Measurements from ENCODE around the gene ZNF407. TPM values are rescaled to one million over a fixed set of nuclear protein-coding genes. Genes with fewer than 3 reads are reported as not detected.

Gene ZNF407
- total and polyA plus RNA-seq, 10 donors: 2.0 to 41.0 (median 26.3) TPM

GRCh38 chr18:74818516-74819175 is 221.0 kb downstream of the ZNF407 start:
- TF ChIP-seq, protein P1, sequence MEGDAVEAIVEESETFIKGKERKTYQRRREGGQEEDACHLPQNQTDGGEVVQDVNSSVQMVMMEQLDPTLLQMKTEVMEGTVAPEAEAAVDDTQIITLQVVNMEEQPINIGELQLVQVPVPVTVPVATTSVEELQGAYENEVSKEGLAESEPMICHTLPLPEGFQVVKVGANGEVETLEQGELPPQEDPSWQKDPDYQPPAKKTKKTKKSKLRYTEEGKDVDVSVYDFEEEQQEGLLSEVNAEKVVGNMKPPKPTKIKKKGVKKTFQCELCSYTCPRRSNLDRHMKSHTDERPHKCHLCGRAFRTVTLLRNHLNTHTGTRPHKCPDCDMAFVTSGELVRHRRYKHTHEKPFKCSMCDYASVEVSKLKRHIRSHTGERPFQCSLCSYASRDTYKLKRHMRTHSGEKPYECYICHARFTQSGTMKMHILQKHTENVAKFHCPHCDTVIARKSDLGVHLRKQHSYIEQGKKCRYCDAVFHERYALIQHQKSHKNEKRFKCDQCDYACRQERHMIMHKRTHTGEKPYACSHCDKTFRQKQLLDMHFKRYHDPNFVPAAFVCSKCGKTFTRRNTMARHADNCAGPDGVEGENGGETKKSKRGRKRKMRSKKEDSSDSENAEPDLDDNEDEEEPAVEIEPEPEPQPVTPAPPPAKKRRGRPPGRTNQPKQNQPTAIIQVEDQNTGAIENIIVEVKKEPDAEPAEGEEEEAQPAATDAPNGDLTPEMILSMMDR (IDR thresholded peaks at IDR 0.05 in 8 of 11, conservative IDR thresholded peaks at IDR 0.05 in 3 of 11): no peak
- TF ChIP-seq POLR2AphosphoS5 (IDR thresholded peaks at IDR 0.05) (no peak), POLR2A (IDR thresholded peaks at IDR 0.05) (no peak)
- 94 to 98% (median 96%) methylated on average over 4 of the region's 4 CpGs for WGBS, 5 donors
- Histone ChIP-seq H3K4me1 (no peaks in the 10 kb centered on the region), H3K4me3 (no peak overlapping the region), H3K27ac (no peak overlapping the region), H3K27me3 (replicated peaks in 1 of 7) (no peaks in the 10 kb centered on the region), H3K36me3 (peaks cover 0 to 7% (median 0%) of the 10 kb centered on the region in 6 donors), H3K9me3 (peaks cover 0 to 8% (median 0%) of the 10 kb centered on the region in 8 donors)
- no peak for DNase-seq
- intact Hi-C loops (cut with DNase I; ENCODE audit: low total_unique reads): no loop called here

- 87 to 95% (median 92%) methylated on average over 7 of the region's 7 CpGs for whole genome bisulfite sequencing, 5 donors
- H3K4me3 ChIP-seq: no peak overlapping the region
- peaks cover 0 to 8% (median 0%) of the 10 kb centered on the region in 8 donors for H3K9me3 ChIP-seq
- no peaks in the 10 kb centered on the region for H3K27me3 ChIP-seq (replicated peaks in 1 of 7)
- no peak overlapping the region for H3K27ac ChIP-seq
- no peaks in the 10 kb centered on the region for H3K4me1 ChIP-seq
- H3K36me3 ChIP-seq: peaks cover 0 to 7% (median 0%) of the 10 kb centered on the region in 6 donors
- TF ChIP-seq, protein P1 (IDR thresholded peaks at IDR 0.05 in 8 of 11, conservative IDR thresholded peaks at IDR 0.05 in 3 of 11): peak in 2 of 11 experiments; percentile 17 to 25
- TF ChIP-seq POLR2A (IDR thresholded peaks at IDR 0.05): no peak
- no peak for DNase-seq
- intact Hi-C loops (cut with DNase I; ENCODE audit: low total_unique reads): no loop called here
Observed at GRCh38 chr18:74819433-74820059, 221.9 kb downstream of the ZNF407 start.

GRCh38 chr18:74820160-74820780 is 222.6 kb downstream of the ZNF407 start:
- no peak overlapping the region for H3K4me3 ChIP-seq
- 91 to 100% (median 95%) methylated on average over 3 of the region's 3 CpGs for WGBS, 5 donors
- TF ChIP-seq POLR2A (IDR thresholded peaks at IDR 0.05): no peak
- no peak for TF ChIP-seq POLR2AphosphoS5 (IDR thresholded peaks at IDR 0.05)
- TF ChIP-seq, protein P1 (IDR thresholded peaks at IDR 0.05 in 8 of 11, conservative IDR thresholded peaks at IDR 0.05 in 3 of 11): no peak
- H3K4me1 ChIP-seq: no peaks in the 10 kb centered on the region
- no peaks in the 10 kb centered on the region for H3K27me3 ChIP-seq (replicated peaks in 1 of 7)
- intact Hi-C loops (cut with DNase I; ENCODE audit: low total_unique reads): no loop called here
- no peak for DNase-seq
- H3K27ac ChIP-seq: no peak overlapping the region
- H3K36me3 ChIP-seq: peaks cover 0 to 7% (median 0%) of the 10 kb centered on the region in 6 donors
- peaks cover 0 to 8% (median 0%) of the 10 kb centered on the region in 8 donors for H3K9me3 ChIP-seq

- DNase-seq: no peak
- TF ChIP-seq, protein P1 (IDR thresholded peaks at IDR 0.05 in 8 of 11, conservative IDR thresholded peaks at IDR 0.05 in 3 of 11): no peak
- TF ChIP-seq POLR2A (IDR thresholded peaks at IDR 0.05): no peak
- TF ChIP-seq POLR2AphosphoS5 (IDR thresholded peaks at IDR 0.05): no peak
- intact Hi-C loops (cut with DNase I; ENCODE audit: low total_unique reads): no loop called here
Observed at GRCh38 chr18:74825460-74825859, 227.8 kb downstream of the ZNF407 start.

More at GRCh38 chr18:74825460-74825859, 227.8 kb downstream of the ZNF407 start:
- H3K27me3 ChIP-seq (replicated peaks in 1 of 7): no peaks in the 10 kb centered on the region
- 76 to 90% (median 82%) methylated on average over 1 of the region's 1 CpG for WGBS, 5 donors
- peaks cover 0 to 11% (median 0%) of the 10 kb centered on the region in 6 donors for H3K36me3 ChIP-seq
- no peaks in the 10 kb centered on the region for H3K4me1 ChIP-seq
- peaks cover 0 to 8% (median 0%) of the 10 kb centered on the region in 8 donors for H3K9me3 ChIP-seq
- no peak overlapping the region for H3K4me3 ChIP-seq
- no peak overlapping the region for H3K27ac ChIP-seq
